PC-9 (cell line): ENCODE results near the gene FLT3. TPM values are rescaled to one million over a fixed set of nuclear protein-coding genes. Genes with fewer than 3 reads are reported as not detected.

Source experiments
- BruUV-seq: library from RNA; stranded (reverse); fragments of 400-500 nt; replicated peaks from 2 replicates; lab custom pipeline; 2021; lab: Mats Ljungman, UMichigan
- CTCF ChIA-PET: fragments of 300-600 bp; sonication (Branson Sonifier 250); formaldehyde crosslinking; loops from one replicate; lab custom pipeline; 2022; ENCODE audit warnings: antibody characterized with exemption; lab: Charles Lee
- POLR2A ChIA-PET: fragments of 300-600 bp; sonication (Branson Sonifier 250); formaldehyde crosslinking; loops from one replicate; lab custom pipeline; 2022; ENCODE audit warnings: antibody characterized with exemption; ENCODE audit not compliant: unreplicated experiment; lab: Charles Lee
- DNase-seq, 2 experiments: peaks; one replicate each; pipeline versions ENCODE4 v3.0.0 to v3.0.0-alpha.2; 2015 to 2022; ENCODE audit warnings: mixed read lengths in 1 of 2
- H2AFZ ChIP-seq: fragments of 200-600 bp; sonication (generic); 2 replicates; pipeline ENCODE4 v1.8.1; 2017; ENCODE audit warnings: antibody characterized with exemption
- H3F3A ChIP-seq: fragments of 200-600 bp; sonication (generic); 2 replicates; pipeline ENCODE4 v1.8.1; 2017; ENCODE audit warnings: antibody characterized with exemption, mild to moderate bottlenecking, low read depth; ENCODE audit not compliant: insufficient read depth
- H3K27ac ChIP-seq: fragments of 200-600 bp; sonication (generic); 2 replicates; pipeline ENCODE4 v1.6.1; 2016; ENCODE audit warnings: mixed run types
- H3K27me3 ChIP-seq: fragments of 200-600 bp; sonication (generic); 2 replicates; pipeline ENCODE4 v1.6.1; 2016; ENCODE audit warnings: low read depth, mixed run types; ENCODE audit not compliant: insufficient read depth
- H3K36me3 ChIP-seq: fragments of 200-600 bp; sonication (generic); 2 replicates; pipeline ENCODE4 v1.6.1; 2016; ENCODE audit warnings: low read depth, mixed run types
- H3K4me1 ChIP-seq: fragments of 200-600 bp; sonication (generic); replicated peaks from 2 replicates; pipeline ENCODE4 v1.6.1; 2016; ENCODE audit warnings: mixed run types; ENCODE audit not compliant: insufficient read depth
- H3K4me2 ChIP-seq: fragments of 200-600 bp; sonication (generic); 2 replicates; pipeline ENCODE4 v1.6.1; 2017; ENCODE audit warnings: mixed run types
- H3K4me3 ChIP-seq: fragments of 200-600 bp; sonication (generic); 2 replicates; pipeline ENCODE4 v1.6.1; 2016; ENCODE audit warnings: mixed run types
- H3K79me2 ChIP-seq: fragments of 200-600 bp; sonication (generic); 2 replicates; pipeline ENCODE4 v1.6.1; 2017; ENCODE audit warnings: low read depth, mixed run types
- H3K9me2 ChIP-seq: fragments of 200-600 bp; sonication (generic); 2 replicates; pipeline ENCODE4 v1.8.1; 2017; ENCODE audit warnings: mild to moderate bottlenecking; ENCODE audit not compliant: insufficient read depth
- H3K9me3 ChIP-seq: fragments of 200-600 bp; sonication (generic); 2 replicates; pipeline ENCODE4 v1.8.1; 2016; ENCODE audit warnings: low read depth; ENCODE audit not compliant: insufficient read depth
- H4K20me1 ChIP-seq: fragments of 200-600 bp; sonication (generic); 2 replicates; pipeline ENCODE4 v1.8.1; 2017; ENCODE audit not compliant: insufficient read depth
- CTCF ChIP-seq: fragments of 200-600 bp; sonication (generic); conservative IDR thresholded peaks from 2 replicates; pipeline ENCODE4 v1.6.1; 2017; ENCODE audit warnings: mixed run types, antibody characterized with exemption, mild to moderate bottlenecking, moderate library complexity
- EZH2 ChIP-seq: fragments of 200-600 bp; sonication (generic); IDR thresholded peaks from 2 replicates; pipeline ENCODE4 v1.8.0; 2017; ENCODE audit warnings: antibody characterized with exemption, low read depth
- intact Hi-C: fragments of 100-400 bp; cut with micrococcal nuclease; formaldehyde crosslinking; loops from one replicate; pipeline ENCODE4 v1.10.0; 2022; ENCODE audit not compliant: unreplicated experiment
- total RNA-seq: library from RNA; stranded (reverse); gene quantifications from 2 replicates; pipeline ENCODE4 v1.2.3, GENCODE V29; 2021

The FLT3 gene
- total RNA-seq, 1 experiment from 2014 or later: not detected

- no peak overlapping the region for H3K4me3 ChIP-seq
- TF ChIP-seq EZH2: no peak
- TF ChIP-seq CTCF: no peak
- DNase-seq: no peak
- ChIA-PET CTCF (no interaction called here), POLR2A (no interaction called here)
- H3K27ac ChIP-seq: no peak overlapping the region
- H3F3A ChIP-seq: no peaks in the 10 kb centered on the region
- H3K27me3 ChIP-seq: peaks cover 20% of the 10 kb centered on the region
- H3K4me1 ChIP-seq: 0 out of 2 replicates have a peak, but pooled peaks cover 3% of the 10 kb centered on the region
- intact Hi-C loops: no loop called here
- no peaks in the 10 kb centered on the region for H4K20me1 ChIP-seq
- no peak overlapping the region for H3K4me2 ChIP-seq
- H2AFZ ChIP-seq: no peak overlapping the region
- no peaks in the 10 kb centered on the region for H3K79me2 ChIP-seq
- BruUV-seq: no TSS peak
- no peaks in the 10 kb centered on the region for H3K9me2 ChIP-seq
- no peaks in the 10 kb centered on the region for H3K36me3 ChIP-seq
- H3K9me3 ChIP-seq: no peaks in the 10 kb centered on the region
These were observed 86.1 kb downstream of the FLT3 start for GRCh38 chr13:28014301-28014700.

GRCh38 chr13:28013482-28013881, 86.9 kb downstream of the FLT3 start:
- intact Hi-C loops: no loop called here
- Histone ChIP-seq H3K79me2 (no peaks in the 10 kb centered on the region), H4K20me1 (no peaks in the 10 kb centered on the region), H3K4me1 (0 out of 2 replicates have a peak, but pooled peaks cover 3% of the 10 kb centered on the region), H3K27ac (no peak overlapping the region), H3F3A (no peaks in the 10 kb centered on the region), H3K4me3 (no peak overlapping the region), H3K4me2 (no peak overlapping the region), H2AFZ (no peak overlapping the region), H3K9me2 (no peaks in the 10 kb centered on the region), H3K27me3 (peaks cover 20% of the 10 kb centered on the region), H3K9me3 (no peaks in the 10 kb centered on the region), H3K36me3 (no peaks in the 10 kb centered on the region)
- TF ChIP-seq EZH2 (no peak), CTCF (no peak)
- DNase-seq: no peak
- no TSS peak for BruUV-seq
- ChIA-PET CTCF (no interaction called here), POLR2A (no interaction called here)

- no peaks in the 10 kb centered on the region for H4K20me1 ChIP-seq
- no peak overlapping the region for H3K4me3 ChIP-seq
- TF ChIP-seq EZH2 (no peak), CTCF (no peak)
- no peaks in the 10 kb centered on the region for H3K9me3 ChIP-seq
- no peak overlapping the region for H2AFZ ChIP-seq
- H3K4me2 ChIP-seq: no peak overlapping the region
- ChIA-PET POLR2A (no interaction called here), CTCF (no interaction called here)
- no TSS peak for BruUV-seq
- intact Hi-C loops: no loop called here
- peaks cover 20% of the 10 kb centered on the region for H3K27me3 ChIP-seq
- H3F3A ChIP-seq: no peaks in the 10 kb centered on the region
- H3K27ac ChIP-seq: no peak overlapping the region
- H3K36me3 ChIP-seq: no peaks in the 10 kb centered on the region
- H3K79me2 ChIP-seq: no peaks in the 10 kb centered on the region
- DNase-seq: no peak
- H3K4me1 ChIP-seq: 0 out of 2 replicates have a peak, but pooled peaks cover 3% of the 10 kb centered on the region
- no peaks in the 10 kb centered on the region for H3K9me2 ChIP-seq
These were observed 87.5 kb downstream of the FLT3 start for GRCh38 chr13:28012896-28013295.
